ENCODE measurements around the gene TSC2.

- TF ChIP-seq CTCF (IDR thresholded peaks at IDR 0.05) = no peak
- TF ChIP-seq POLR2AphosphoS5 (IDR thresholded peaks at IDR 0.05) = no peak
- no peak for TF ChIP-seq POLR2A (IDR thresholded peaks at IDR 0.05)
- TF ChIP-seq EP300 (IDR thresholded peaks at IDR 0.05) = no peak
Observed at GRCh38 chr16:2089706-2090480, 42.1 kb downstream of the TSC2 start.
